A673 (cell line): ENCODE results near the gene PRAME. TPM values are rescaled to one million over a fixed set of nuclear protein-coding genes. Genes with fewer than 3 reads are reported as not detected.

Experiments used
- BruUV-seq: library from RNA; stranded (reverse); fragments of 400-500 nt; replicated peaks from 2 replicates; lab custom pipeline; 2021; lab: Mats Ljungman, UMichigan
- CTCF ChIA-PET: fragments of 300-600 bp; sonication (Branson Sonifier 250); formaldehyde crosslinking; loops from one replicate; lab custom pipeline; 2022; ENCODE audit warnings: antibody characterized with exemption; lab: Charles Lee
- POLR2A ChIA-PET: fragments of 300-600 bp; sonication (Branson Sonifier 250); formaldehyde crosslinking; loops from one replicate; lab custom pipeline; 2022; ENCODE audit warnings: antibody characterized with exemption; ENCODE audit not compliant: low non-redundant PET; lab: Charles Lee
- DNase-seq: peaks from one replicate; pipeline ENCODE4 v3.0.0-alpha.2; 2015; ENCODE audit warnings: low spot score
- H3K27ac ChIP-seq: fragments of 200-600 bp; sonication (generic); 2 replicates; pipeline ENCODE4 v1.5.1; 2016; ENCODE audit warnings: mixed run types, low read depth, mild to moderate bottlenecking, mixed read lengths, antibody characterized with exemption, low read length; ENCODE audit not compliant: poor library complexity, severe bottlenecking
- H3K27me3 ChIP-seq: fragments of 200-600 bp; sonication (generic); replicated peaks from 2 replicates; pipeline ENCODE4 v1.6.1; 2017; ENCODE audit warnings: mixed run types, low read depth, mild to moderate bottlenecking, mixed read lengths, antibody characterized with exemption, low read length; ENCODE audit not compliant: insufficient read depth, poor library complexity
- H3K36me3 ChIP-seq: fragments of 200-600 bp; sonication (generic); 2 replicates; pipeline ENCODE4 v1.6.1; 2016; ENCODE audit warnings: mixed run types, mild to moderate bottlenecking, mixed read lengths, antibody characterized with exemption, low read length; ENCODE audit not compliant: insufficient read depth, poor library complexity, severe bottlenecking
- H3K4me1 ChIP-seq: fragments of 200-600 bp; sonication (generic); 2 replicates; pipeline ENCODE4 v1.6.1; 2017; ENCODE audit warnings: mixed run types, mild to moderate bottlenecking, mixed read lengths, antibody characterized with exemption, low read length; ENCODE audit not compliant: insufficient read depth, poor library complexity, severe bottlenecking
- H3K4me3 ChIP-seq: fragments of 200-600 bp; sonication (generic); 2 replicates; pipeline ENCODE4 v1.5.1; 2016; ENCODE audit warnings: low read depth, mixed run types, mild to moderate bottlenecking, mixed read lengths, low read length; ENCODE audit not compliant: poor library complexity, severe bottlenecking
- H3K9me3 ChIP-seq: fragments of 200-600 bp; sonication (generic); 2 replicates; pipeline ENCODE4 v1.6.1; 2016; ENCODE audit warnings: mixed run types, low read depth, mild to moderate bottlenecking, mixed read lengths, antibody characterized with exemption, low read length; ENCODE audit not compliant: poor library complexity, severe bottlenecking
- EZH2 ChIP-seq: fragments of 200-600 bp; sonication (generic); IDR thresholded peaks from 2 replicates; pipeline ENCODE4 v1.6.1; 2017; ENCODE audit warnings: borderline replicate concordance, low read depth, mild to moderate bottlenecking, mixed read lengths, antibody characterized with exemption, low read length; ENCODE audit not compliant: poor library complexity, severe bottlenecking
- intact Hi-C: fragments of 100-400 bp; cut with micrococcal nuclease; formaldehyde crosslinking; loops from one replicate; pipeline ENCODE4 v1.10.0; 2022; ENCODE audit not compliant: unreplicated experiment
- total RNA-seq: library from RNA; stranded (reverse); gene quantifications from 2 replicates; pipeline ENCODE4 v1.2.3, GENCODE V29; 2021
- TF ChIP-seq, protein P1 (sequence below): fragments of 300-800, 200-600 bp; sonication (generic); conservative IDR thresholded peaks from 2 replicates; pipeline ENCODE4 v1.5.1; 2017; ENCODE audit warnings: low read depth, mild to moderate bottlenecking, antibody characterized with exemption, low read length, moderate library complexity, mixed read lengths

Gene PRAME
- total RNA-seq, 1 experiment from 2014 or later = 14.1 TPM

DNA sequence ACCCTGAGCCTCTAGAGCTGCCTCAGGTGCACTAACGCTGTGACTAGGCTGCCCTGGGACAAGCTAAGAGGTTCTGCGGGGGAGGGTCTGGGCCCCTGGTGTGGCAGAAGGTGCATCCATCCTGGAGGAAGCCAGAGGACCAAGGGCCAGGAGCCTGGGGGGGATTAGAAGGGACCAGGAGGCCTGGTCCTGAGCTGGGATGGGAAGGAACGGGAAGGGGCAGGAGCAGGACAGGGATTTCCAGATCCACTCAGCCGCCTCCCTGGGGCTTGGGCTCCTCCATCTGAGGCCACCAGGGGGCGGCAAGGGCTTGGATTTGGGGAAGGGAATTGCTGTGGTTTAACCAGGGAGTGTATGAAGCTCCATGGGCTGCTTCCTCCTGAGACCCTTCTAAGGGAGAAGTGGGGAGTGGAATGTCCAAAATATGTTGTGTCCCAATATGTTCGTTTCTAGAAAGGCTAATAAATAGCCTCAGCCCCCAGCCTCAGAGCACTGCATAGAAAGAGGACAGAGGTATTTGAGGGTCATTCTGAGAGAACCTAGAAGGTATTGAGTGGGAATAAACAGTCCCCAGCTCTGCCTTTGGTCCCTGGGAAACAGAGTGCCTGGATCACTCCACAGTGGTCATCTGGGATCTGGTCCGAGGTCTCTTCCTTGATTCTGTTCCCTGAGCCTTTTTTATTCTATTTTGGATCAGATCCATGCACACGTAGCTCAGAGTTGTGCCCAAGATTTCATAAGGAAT is 17.4 kb upstream of the PRAME start:
- Histone ChIP-seq H3K4me3 (no peak overlapping the region), H3K36me3 (no peaks in the 10 kb centered on the region), H3K27me3 (peaks cover 8% of the 10 kb centered on the region), H3K9me3 (no peaks in the 10 kb centered on the region), H3K27ac (no peak overlapping the region), H3K4me1 (peaks cover 3% of the 10 kb centered on the region)
- BruUV-seq = no TSS peak
- no peak for TF ChIP-seq EZH2
- TF ChIP-seq, protein P1, sequence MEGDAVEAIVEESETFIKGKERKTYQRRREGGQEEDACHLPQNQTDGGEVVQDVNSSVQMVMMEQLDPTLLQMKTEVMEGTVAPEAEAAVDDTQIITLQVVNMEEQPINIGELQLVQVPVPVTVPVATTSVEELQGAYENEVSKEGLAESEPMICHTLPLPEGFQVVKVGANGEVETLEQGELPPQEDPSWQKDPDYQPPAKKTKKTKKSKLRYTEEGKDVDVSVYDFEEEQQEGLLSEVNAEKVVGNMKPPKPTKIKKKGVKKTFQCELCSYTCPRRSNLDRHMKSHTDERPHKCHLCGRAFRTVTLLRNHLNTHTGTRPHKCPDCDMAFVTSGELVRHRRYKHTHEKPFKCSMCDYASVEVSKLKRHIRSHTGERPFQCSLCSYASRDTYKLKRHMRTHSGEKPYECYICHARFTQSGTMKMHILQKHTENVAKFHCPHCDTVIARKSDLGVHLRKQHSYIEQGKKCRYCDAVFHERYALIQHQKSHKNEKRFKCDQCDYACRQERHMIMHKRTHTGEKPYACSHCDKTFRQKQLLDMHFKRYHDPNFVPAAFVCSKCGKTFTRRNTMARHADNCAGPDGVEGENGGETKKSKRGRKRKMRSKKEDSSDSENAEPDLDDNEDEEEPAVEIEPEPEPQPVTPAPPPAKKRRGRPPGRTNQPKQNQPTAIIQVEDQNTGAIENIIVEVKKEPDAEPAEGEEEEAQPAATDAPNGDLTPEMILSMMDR = peak; percentile 86
- ChIA-PET POLR2A (no interaction called here), CTCF (interaction anchor here (0.5 to 3.4 kb wide), 8 partner anchors 10 to 199 kb away, joined by 3 to 28 read pairs (median 4); partner anchors contain the start of gene PRAME)
- intact Hi-C loops = no loop called here
- DNase-seq = peak; percentile 75

DNA sequence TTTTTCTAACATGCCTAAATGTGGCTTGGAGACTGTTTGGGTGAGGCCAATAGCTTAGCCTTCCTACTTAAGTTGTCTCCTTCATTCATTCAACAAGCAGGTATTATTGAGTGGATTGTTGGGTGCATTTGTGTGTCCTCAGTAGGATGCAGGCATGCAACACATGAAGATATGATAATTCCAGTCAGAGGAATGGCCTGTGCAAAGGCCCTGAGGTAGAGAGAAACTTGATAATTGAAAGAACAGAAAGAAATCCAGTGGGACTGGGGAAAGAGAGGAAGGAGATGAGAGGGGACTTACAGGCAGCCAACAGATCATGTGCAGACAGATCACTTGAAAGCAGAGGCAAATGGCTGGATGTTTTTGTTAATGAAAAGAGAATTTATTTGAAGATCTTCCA is 15.3 kb upstream of the PRAME start:
- no peak overlapping the region for H3K4me3 ChIP-seq
- intact Hi-C loops = no loop called here
- BruUV-seq = no TSS peak
- ChIA-PET POLR2A (no interaction called here), CTCF (no interaction called here)
- DNase-seq = no peak
- no peak overlapping the region for H3K27ac ChIP-seq
- H3K27me3 ChIP-seq = peaks cover 15% of the 10 kb centered on the region
- no peaks in the 10 kb centered on the region for H3K36me3 ChIP-seq
- H3K9me3 ChIP-seq = no peaks in the 10 kb centered on the region
- H3K4me1 ChIP-seq = peaks cover 3% of the 10 kb centered on the region
- TF ChIP-seq, protein P1 = no peak
- no peak for TF ChIP-seq EZH2

DNA sequence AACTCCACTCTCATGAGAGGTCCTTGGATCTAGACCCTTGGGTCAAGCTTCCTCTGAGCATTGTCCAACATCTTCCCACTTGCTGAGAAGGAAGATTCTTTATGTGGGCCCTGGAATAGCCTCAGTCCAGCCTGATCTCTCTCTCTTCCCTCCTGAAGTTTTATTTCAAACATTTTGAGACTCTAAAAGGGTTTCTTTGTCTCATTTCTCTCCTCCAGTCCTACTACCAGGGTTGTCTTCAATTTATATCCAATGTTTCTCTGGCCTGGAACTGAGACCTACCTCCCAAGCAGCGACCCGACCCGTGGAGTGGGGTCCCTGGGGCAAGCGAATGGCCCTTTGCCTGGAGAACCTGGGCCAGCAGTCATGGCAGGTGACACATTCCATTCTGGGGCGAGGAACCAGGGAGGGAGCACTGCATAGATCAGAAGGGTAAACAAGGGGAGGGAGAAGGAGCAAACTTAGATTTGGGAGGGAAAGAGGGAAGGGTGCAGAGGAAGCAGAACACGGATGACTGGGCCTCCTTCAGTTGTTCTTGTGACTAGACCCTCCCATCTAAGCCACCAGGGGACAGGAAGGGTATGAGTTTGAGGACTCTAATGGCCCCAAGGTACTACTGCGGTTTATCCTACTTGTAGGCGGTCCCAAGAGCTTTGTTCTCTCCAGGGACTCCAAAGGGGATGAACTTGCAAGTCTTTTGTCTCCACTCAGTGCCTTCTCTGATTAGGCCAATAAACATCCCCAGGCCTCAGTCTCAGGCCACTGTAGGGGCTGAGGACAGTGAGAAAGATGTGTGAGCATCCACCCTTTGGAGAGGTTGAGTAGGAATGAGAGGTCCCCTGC is 14.2 kb upstream of the PRAME start:
- TF ChIP-seq, protein P1 = no peak
- TF ChIP-seq EZH2 = no peak
- POLR2A ChIA-PET = interaction anchor here (0.6 kb wide), 1 partner anchor 1771 kb away, joined by 3 read pairs; no protein-coding TSS in a partner anchor
- Histone ChIP-seq H3K4me1 (no peaks in the 10 kb centered on the region), H3K27me3 (peaks cover 21% of the 10 kb centered on the region), H3K36me3 (no peaks in the 10 kb centered on the region), H3K9me3 (no peaks in the 10 kb centered on the region), H3K4me3 (no peak overlapping the region), H3K27ac (no peak overlapping the region)
- CTCF ChIA-PET = no interaction called here
- BruUV-seq = no TSS peak
- intact Hi-C loops = no loop called here
- no peak for DNase-seq
